HEK293 (cell line): ENCODE measurements around the gene KATNA1.

Source experiments
- CTCF ChIP-seq: fragments of 450-650 bp; formaldehyde crosslinking; IDR thresholded peaks from 2 replicates; pipeline ENCODE4 v1.5.1; 2016; ENCODE audit warnings: missing biosample characterization, missing genetic modification characterization
- SP2 ChIP-seq: fragments of 450-650 bp; formaldehyde crosslinking; IDR thresholded peaks from 2 replicates; pipeline ENCODE4 v1.5.1; 2016; ENCODE audit warnings: missing biosample characterization, missing genetic modification characterization
- ZNF341 ChIP-seq: fragments of 450-650 bp; formaldehyde crosslinking; IDR thresholded peaks from 2 replicates; pipeline ENCODE4; 2016; ENCODE audit warnings: low read depth, missing biosample characterization, missing genetic modification characterization
- ZNF544 ChIP-seq: fragments of 450-650 bp; formaldehyde crosslinking; IDR thresholded peaks from 2 replicates; pipeline ENCODE4 v1.5.0; 2017; ENCODE audit warnings: missing biosample characterization, missing genetic modification characterization
- TF ChIP-seq, protein P1 (sequence below): fragments of 450-650 bp; formaldehyde crosslinking; IDR thresholded peaks from 2 replicates; pipeline ENCODE4 v1.5.1; 2016; ENCODE audit warnings: missing biosample characterization, missing genetic modification characterization

DNA sequence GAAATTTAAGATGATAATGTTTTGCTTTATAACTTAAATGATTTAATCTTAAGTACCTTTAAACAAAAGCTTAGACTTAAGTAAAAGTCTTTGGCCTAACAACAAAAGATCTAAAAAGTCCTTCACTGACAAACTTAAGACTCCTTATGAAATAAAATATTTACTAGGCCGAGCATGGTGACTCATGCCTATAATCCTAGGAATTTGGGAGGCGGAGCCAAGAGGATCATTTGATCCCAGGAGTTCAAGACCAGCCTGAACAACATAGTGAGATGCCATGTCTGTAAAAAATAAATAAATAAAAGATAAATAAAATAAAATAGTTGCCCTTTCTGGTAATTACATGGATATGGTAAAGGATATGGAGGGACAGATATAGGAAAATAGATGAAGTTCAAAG lies 12.4 kb downstream of the KATNA1 start:
- TF ChIP-seq ZNF341 (no peak), ZNF544 (no peak), SP2 (tag by site-specific recombination) (no peak), CTCF (tag by site-specific recombination) (no peak)
- TF ChIP-seq, protein P1, sequence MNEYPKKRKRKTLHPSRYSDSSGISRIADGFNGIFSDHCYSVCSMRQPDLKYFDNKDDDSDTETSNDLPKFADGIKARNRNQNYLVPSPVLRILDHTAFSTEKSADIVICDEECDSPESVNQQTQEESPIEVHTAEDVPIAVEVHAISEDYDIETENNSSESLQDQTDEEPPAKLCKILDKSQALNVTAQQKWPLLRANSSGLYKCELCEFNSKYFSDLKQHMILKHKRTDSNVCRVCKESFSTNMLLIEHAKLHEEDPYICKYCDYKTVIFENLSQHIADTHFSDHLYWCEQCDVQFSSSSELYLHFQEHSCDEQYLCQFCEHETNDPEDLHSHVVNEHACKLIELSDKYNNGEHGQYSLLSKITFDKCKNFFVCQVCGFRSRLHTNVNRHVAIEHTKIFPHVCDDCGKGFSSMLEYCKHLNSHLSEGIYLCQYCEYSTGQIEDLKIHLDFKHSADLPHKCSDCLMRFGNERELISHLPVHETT (tag by site-specific recombination), result no peak
